GM21367 (cell line): ENCODE measurements around the gene CSRP1.

ENCODE experiments used
- ATAC-seq: cut with Tn5 transposase; IDR thresholded peaks from one replicate; pipeline ENCODE4 v1.9.1; 2021; ENCODE audit not compliant: unreplicated experiment

CSRP1 gene

DNA sequence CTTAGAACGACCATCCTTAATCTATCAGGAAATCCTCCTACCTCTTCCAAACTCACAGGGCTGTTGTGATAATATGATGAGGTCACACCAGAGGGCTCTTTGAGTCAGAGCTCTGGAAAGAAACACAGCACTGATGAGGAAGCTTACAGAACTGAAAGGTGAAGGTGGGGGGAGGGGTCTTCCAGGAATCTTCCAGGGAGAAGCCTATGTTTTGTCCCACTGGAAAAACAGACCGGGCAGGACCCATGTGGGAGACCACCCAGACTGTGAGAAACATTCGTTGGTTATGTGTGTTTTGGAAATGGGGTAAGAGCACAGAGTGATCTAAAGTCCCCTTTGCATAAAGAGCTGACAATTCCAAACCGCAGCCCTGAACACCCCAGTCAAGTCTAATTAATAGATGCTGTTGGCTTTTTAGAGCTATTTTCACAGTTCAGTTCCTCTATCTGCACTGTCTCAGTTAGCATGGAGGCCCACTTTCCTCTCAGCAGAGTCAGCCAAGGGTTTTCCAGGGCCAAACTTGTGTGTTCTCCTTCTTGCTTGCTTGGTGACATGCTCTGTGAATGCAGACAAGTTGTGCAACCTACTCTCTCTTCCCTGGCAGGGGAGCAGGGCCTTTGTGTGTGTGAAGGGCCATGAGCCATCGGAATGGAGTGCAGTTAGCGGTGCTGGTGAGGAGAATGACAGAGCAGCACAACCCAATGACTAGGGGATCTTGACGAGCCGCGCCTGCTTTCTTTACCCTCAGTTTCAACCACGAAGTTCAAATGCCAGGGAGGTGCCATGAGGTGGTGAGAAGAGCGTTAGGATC, 50.2 kb downstream of the CSRP1 start:
- ATAC-seq = no peak

DNA sequence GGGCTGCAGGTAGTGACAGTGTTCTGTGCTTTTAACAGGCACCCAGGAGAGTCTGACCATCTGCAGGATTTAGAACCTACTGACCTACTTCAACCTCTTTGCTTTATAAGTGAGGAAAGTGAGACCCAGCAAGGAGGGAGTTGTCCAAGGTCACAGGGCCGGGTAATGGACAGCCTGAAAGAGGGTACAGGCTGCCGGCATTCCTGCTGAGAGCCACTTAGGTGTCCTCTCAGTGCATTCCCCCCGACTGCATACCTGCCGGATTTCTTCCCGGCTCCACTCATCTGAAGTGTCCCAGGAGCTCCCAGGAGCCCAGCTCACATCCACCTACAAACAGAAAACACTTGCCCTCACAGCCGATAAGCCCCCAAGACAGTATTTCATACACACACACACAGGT, 51.8 kb downstream of the CSRP1 start:
- no peak for ATAC-seq

DNA sequence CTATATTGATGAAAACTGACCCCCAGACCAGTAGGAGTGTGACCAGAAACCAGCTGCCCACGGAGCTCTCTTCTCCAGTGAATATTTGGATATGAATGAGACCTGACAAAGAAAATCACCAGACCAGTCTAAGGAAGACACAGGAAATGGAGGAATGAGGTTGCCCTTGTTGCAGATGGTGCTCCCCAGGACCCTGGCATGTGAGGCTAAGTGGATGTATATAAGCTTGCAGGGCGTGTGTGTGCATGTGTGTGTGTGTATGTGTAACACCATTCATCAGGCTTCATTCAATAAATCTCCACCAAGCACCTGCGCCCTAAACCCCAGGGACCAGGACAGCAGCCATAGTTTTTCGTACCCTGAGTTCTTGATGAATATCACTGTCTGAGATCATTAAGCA, 52.3 kb downstream of the CSRP1 start:
- no peak for ATAC-seq

DNA sequence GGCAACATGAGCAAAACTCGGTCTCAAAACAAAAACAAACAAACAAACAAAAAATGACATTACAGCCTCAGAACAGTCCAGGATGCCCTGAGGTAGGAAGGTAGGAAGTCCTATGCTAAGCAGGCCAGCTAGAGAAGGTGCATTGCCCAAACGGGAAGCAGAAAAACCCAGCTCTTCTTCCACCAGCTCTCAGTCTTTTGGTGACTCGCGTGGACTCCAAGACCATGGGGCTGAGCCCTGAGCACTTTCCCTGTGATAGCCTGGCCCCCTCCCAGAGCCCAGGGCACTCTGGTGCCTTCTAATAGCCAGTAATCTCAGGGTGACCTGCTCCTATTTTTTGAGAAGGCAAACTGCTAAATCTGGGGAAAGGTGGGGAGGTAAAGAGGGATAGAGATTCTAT, 54.1 kb downstream of the CSRP1 start:
- no peak for ATAC-seq

DNA sequence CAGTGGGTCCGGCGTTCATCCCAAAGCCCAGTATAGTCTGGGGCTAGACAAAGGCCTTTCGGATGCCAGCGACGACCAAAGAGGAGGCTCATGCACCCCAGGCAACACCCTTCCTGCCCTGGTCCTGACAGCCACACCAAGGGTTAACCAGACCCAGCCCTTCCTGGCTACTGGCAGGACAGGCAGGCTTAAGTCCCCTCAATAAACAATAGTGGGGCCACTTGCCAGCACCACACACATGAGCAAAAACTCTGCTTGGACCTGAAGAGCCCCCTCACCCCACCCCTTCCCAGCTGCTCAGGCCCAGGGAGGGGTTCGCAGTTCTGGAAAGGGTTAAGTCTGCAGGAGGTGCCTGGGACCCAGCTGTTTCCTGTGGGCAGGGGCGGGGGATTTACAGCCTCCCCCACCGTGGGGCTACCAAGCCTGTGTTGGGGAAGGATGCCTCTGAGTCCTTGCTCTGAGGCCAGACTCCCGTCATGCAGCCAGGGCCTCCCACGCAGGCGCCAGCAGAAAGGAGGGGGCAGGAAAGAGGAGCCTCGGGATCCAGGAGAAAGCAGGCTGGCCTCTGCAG, 56.1 kb downstream of the CSRP1 start:
- ATAC-seq = no peak

DNA sequence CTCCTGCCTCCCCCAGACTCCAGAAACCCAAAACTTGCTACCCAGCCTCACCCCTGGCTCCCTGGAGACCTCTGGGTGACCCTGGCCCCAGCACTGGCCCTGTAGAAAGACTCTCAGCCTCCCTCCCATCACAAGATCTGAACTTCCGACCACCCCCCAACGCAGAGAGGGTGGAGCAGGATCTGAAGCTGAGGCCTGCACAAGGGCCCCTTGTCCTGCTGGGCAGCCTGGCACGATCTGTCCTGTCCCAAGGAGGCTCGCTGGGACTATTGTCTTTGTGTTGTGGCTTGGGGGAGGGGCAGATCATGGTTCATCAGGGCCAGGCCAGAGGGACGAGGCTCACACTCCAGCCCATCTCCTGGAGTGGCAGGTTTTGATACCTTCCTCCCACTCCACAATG, 57.9 kb downstream of the CSRP1 start:
- no peak for ATAC-seq

DNA sequence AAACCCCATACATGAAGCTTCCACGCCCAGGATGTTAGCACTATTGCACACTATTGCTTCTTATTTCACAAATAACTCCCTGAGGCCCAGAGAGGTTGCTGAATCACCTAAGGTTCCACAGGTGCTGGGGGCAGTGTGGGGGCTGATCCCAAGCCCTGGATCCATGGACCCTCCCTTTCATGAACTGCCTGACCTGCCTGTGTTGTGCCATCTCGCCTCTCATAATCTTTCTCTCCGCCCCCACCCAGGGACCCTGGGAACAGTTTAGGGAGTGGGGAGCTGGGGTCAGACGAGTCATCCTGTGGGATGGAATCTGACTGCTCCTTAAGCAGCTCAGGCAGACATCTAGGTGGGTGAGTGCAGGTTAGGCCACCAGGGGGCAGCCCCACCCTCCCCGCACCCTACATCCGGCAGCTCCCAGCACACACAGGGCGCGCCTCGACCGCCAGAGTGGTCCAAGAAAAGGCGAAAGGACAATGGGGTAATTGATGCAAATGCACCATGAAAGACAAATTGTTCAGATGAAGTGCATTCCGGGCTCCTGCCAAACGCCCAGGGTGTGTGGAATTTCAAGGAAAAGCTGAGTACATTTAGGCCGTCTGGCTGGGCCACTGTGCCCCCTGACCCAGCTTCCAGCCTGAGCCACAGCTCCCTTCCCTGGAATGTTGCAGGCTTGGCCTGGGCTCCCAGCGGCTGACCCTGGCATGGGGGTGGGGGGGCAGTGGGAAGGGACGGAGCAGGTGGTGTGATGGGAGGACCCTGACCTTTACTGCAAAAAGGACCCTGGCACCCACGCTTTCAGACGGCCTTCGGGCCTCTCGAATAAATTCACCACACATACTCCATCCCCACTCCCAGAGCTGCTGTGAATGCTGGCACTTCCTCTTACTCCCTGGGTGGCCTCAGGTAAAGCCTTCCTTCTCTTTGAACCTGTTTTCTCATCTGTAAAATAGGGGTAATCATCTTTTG, 58.7 kb downstream of the CSRP1 start:
- no peak for ATAC-seq

DNA sequence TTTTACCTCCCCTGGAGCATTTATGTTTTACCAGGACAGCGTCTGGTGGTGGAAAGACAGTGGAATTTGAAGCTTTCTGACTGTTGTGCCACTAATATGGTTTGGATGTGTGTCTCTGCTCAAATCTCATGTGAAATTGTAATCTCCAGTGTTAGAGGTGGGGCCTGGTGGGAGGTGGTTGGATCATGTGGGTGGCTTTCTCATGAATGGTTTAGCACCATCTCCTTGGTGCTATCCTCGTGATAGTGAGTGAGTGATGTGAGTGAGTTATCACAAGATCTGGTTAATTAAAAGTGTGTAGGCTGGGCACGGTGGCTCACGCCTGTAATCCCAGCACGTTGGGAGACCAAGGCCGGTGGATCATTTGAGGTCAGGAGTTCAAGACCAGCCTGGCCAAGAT, 61.6 kb downstream of the CSRP1 start:
- ATAC-seq = no peak

DNA sequence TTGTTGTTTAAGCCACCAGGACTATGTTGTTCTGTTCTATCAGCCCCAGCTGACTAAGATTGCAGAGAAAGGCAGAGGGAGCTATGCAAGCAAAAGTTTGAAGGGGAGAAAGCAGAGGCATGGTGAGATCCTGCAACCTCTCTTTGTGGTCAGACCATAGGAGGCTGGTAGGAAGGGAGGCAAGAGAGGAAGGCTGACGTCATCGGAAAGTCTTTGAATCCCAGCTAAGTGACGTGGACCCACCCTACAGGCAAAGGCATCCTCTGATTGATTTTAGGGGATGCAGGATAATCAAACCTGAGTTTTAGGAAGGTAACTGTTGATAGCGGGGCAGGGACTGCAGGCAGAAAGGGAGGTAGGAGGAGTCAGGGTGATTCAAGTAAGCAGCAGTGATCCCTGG, 62.1 kb downstream of the CSRP1 start:
- ATAC-seq = no peak

DNA sequence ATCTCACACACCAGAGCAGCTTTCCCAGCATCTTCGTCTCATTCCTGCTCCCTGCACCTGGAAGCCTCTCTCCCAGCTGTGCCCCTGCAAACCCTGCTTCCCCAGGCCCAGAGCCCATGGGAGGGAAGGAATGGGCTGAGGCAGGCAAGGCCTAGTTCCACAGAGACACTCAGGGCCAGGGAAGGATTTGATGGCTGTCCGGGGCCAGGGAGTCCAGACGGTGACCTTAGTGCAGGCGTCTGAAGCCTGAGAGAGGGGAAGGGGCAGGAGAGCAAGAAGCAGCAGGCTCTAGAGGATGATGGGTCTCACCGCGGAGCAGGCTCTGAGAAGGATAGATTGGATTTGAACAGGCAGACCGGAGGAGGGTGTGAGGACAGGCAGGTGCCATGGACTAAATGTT, 63.2 kb downstream of the CSRP1 start:
- no peak for ATAC-seq

DNA sequence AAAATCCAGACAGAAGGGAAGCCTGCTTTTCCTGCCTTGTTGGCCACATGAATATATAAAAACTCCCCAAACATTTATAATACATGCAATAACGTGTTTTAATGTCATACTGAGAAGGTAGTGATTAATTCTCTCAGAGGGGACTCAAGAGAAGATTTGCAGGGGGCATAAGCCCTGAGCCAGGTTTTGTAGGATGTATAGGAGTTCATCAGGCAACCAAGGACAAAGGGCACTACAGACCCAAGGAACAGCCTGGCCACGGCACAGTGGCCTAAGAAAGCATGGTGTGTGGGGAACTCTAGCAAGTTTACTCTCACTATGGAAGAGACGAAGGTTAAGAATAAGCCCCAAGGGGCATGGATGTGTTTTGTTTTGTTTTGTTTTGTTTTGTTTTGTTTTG, 70.0 kb downstream of the CSRP1 start:
- no peak for ATAC-seq

DNA sequence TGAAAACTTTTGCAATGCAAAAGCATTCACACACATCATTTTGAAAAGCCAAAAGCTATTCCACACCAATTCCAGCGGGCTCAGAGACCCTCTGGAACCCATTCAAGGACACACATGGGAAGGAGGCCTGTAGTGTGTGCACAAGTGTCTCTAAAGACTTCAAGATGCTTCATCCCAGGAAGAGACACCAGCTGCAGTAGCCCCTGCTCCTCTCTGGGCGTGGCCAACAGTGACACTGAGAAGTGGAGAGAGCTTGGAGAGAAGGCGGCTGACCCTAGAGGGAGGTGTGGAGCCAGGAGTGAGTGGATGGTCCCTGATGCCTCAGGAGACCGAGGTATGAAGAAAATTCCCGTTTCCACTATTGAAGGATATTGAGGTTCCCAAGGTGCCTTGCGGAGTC, 70.5 kb downstream of the CSRP1 start:
- no peak for ATAC-seq

DNA sequence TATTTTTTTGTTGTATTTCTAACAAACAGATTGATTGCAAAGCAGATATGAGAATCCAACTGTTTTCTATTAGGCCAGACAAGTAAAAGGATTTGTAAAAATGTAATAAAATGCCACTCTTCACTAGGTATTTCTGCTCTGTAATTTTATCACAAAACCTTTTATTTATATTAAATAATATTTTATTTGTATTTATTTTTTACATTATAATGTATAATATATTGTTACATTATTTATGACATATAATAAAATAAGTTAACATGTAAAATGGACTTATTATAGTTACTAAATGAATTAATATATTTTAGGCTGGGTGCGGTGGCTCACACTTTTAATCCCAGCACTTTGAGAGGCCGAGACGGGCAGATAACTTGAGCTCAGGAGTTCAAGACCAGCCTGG, 72.7 kb downstream of the CSRP1 start:
- no peak for ATAC-seq

DNA sequence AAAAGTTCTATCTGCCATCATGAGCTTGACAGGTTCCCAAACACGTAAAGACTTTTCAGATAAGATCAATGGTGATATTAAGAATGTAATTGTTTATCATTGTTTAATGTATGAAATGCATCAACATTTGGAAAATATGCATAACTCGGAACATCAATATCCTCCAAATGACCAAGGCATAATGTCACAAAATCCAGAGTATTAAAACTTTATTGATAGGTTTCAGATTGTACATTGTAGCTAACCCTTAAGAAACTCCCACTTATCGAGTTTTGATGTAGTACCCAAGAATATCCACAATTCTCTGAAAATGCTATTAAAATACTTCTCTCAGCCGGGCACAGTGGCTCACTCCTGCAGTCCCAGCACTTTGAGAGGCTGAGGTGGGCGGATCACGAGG, 73.3 kb downstream of the CSRP1 start:
- ATAC-seq = no peak
